ENCODE measurements around the gene HMGB2. TPM values are rescaled to one million over a fixed set of nuclear protein-coding genes. Genes with fewer than 3 reads are reported as not detected.

The HMGB2 gene
- total RNA-seq, 1 experiment from 2014 or later, result 278 TPM

DNA sequence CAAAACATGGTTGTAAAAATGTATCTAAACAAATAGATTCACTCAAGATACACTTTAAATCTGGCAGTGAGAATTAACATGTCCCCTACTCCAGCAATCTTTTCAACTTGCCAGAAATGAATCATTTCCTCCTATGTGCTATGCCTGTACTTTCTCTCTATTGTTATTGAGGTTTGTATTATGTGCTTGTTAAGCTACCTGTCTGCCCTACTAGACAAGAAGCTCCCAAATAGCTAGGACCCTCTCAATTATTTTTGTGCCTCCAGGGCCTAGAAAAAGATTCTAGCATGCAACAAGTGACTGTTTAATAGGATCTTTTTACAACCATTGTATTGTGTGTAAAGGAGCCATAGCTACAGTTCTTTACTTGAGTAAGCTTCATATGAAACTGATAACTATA is 33.1 kb upstream of the HMGB2 start:
- Histone ChIP-seq H2BK5ac (ENCODE audit: insufficient read length, low read length) (no peak overlapping the region), H3K4me2 (ENCODE audit: insufficient read depth, insufficient read length, low read length) (no peak overlapping the region), H4K20me1 (ENCODE audit: control insufficient read depth, insufficient read depth, insufficient read length) (no peaks in the 10 kb centered on the region), H2BK120ac (ENCODE audit: low read depth, low read length, poor library complexity, severe bottlenecking) (no peak overlapping the region), H3K23me2 (ENCODE audit: insufficient read length, low read depth, low read length, poor library complexity, severe bottlenecking) (peaks cover 5% of the 10 kb centered on the region), H3K23ac (ENCODE audit: insufficient read length, low read depth, low read length) (no peak overlapping the region), H3K9me3 (ENCODE audit: control insufficient read depth, low read depth, low read length) (no peaks in the 10 kb centered on the region), H2AFZ (ENCODE audit: low read length) (no peak overlapping the region), H3K18ac (ENCODE audit: insufficient read length, low read depth, low read length) (no peak overlapping the region), H3K9ac (ENCODE audit: extremely low read depth, insufficient read length, low read length) (no peak overlapping the region), H3K4me1 (ENCODE audit: insufficient read depth, low read length) (no peaks in the 10 kb centered on the region), H3K27me3 (ENCODE audit: insufficient read depth, low read length) (no peaks in the 10 kb centered on the region), H3K56ac (ENCODE audit: insufficient read length, low read depth, low read length) (no peak overlapping the region), H3K79me2 (ENCODE audit: insufficient read depth, low read length) (no peaks in the 10 kb centered on the region), H2AK5ac (ENCODE audit: insufficient read length, low read length) (no peak overlapping the region), H3K79me1 (ENCODE audit: insufficient read depth, low read depth, low read length, poor library complexity, severe bottlenecking) (no peaks in the 10 kb centered on the region), H3K4ac (ENCODE audit: low read depth, low read length) (no peak overlapping the region), H3K27ac (ENCODE audit: insufficient read length, low read depth, low read length) (no peak overlapping the region), H2BK20ac (ENCODE audit: low read depth, low read length, poor library complexity, severe bottlenecking) (no peak overlapping the region), H4K91ac (ENCODE audit: insufficient read length, low read depth, low read length) (no peak overlapping the region), H4K8ac (replicated peaks; ENCODE audit: insufficient read length, low read depth, low read length) (no peak overlapping the region), H2BK15ac (ENCODE audit: low read depth, low read length) (no peak overlapping the region), H2BK12ac (ENCODE audit: insufficient read length, low read depth, low read length) (no peak overlapping the region), H3K14ac (ENCODE audit: insufficient read depth, low read length) (no peak overlapping the region), H3T11ph (ENCODE audit: low read length) (no peak overlapping the region), H4K5ac (ENCODE audit: insufficient read length, low read depth, low read length) (no peak overlapping the region)
- no peak overlapping the region for H3K4me3 Mint-ChIP-seq
- H3K27ac Mint-ChIP-seq, result no peak overlapping the region
- no peaks in the 10 kb centered on the region for H3K9me3 Mint-ChIP-seq
- DNase-seq, result no peak
- TF ChIP-seq, protein P1, sequence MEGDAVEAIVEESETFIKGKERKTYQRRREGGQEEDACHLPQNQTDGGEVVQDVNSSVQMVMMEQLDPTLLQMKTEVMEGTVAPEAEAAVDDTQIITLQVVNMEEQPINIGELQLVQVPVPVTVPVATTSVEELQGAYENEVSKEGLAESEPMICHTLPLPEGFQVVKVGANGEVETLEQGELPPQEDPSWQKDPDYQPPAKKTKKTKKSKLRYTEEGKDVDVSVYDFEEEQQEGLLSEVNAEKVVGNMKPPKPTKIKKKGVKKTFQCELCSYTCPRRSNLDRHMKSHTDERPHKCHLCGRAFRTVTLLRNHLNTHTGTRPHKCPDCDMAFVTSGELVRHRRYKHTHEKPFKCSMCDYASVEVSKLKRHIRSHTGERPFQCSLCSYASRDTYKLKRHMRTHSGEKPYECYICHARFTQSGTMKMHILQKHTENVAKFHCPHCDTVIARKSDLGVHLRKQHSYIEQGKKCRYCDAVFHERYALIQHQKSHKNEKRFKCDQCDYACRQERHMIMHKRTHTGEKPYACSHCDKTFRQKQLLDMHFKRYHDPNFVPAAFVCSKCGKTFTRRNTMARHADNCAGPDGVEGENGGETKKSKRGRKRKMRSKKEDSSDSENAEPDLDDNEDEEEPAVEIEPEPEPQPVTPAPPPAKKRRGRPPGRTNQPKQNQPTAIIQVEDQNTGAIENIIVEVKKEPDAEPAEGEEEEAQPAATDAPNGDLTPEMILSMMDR (conservative IDR thresholded peaks at IDR 0.05), result no peak
- H3K27me3 Mint-ChIP-seq (ENCODE audit: low read depth), result no peaks in the 10 kb centered on the region
- H3K36me3 Mint-ChIP-seq (ENCODE audit: insufficient read depth in 1 of 3, low read depth in 3 of 3), result 0 out of 7 replicates have a peak, but pooled peaks cover 0 to 2% (median 0%) of the 10 kb centered on the region in 3 experiments
- H3K4me1 Mint-ChIP-seq, result peaks cover 7 to 11% of the 10 kb centered on the region in 2 experiments; a peak in 3 of 4 replicates

Data from H9 (cell line).